Keratinocyte (primary cell): ENCODE data around the gene RPS15A.

Experiments used
- CTCF ChIP-seq, 3 experiments: IDR thresholded peaks in 1 of 3; conservative IDR thresholded peaks in 1 of 3; optimal IDR thresholded peaks in 1 of 3; 2 replicates in 2 of 3; 3 replicates in 1 of 3; pipeline versions ENCODE3 to v1.5.1; 2011; ENCODE audit warnings: low read length in 3 of 3, mild to moderate bottlenecking in 3 of 3, moderate library complexity in 2 of 3, control low read depth in 1 of 3, inconsistent platforms in 1 of 3; ENCODE audit not compliant: insufficient read depth in 2 of 3; ENCODE audit errors: extremely low read depth in 1 of 3
- EZH2 ChIP-seq: IDR thresholded peaks from one replicate; pipeline ENCODE4 v1.6.1; 2012; ENCODE audit warnings: inconsistent platforms, mild to moderate bottlenecking, low read length, moderate library complexity

- TF ChIP-seq CTCF (optimal IDR thresholded peaks at IDR 0.05 in 1 of 3, IDR thresholded peaks at IDR 0.05 in 1 of 3, conservative IDR thresholded peaks at IDR 0.05 in 1 of 3; ENCODE audit: extremely low read depth in 1 of 3, insufficient read depth in 2 of 3, low read length in 3 of 3) (no peak), EZH2 (no peak)
These were observed 15.2 kb upstream of the RPS15A start for GRCh38 chr16:18805257-18805773.
